Breast epithelium (tissue), 3 donors: ENCODE measurements around the gene ANO8.

ENCODE experiments used
- POLR2A ChIP-seq: fragments of 450-650 bp; IDR thresholded peaks from one replicate; pipeline ENCODE4 v1.6.1; 2016; ENCODE audit warnings: antibody characterized with exemption, mild to moderate bottlenecking, moderate library complexity
- POLR2AphosphoS5 ChIP-seq, 3 donors: sonication (generic); formaldehyde crosslinking; IDR thresholded peaks; one replicate each; pipeline ENCODE4 v1.6.1; 2017; ENCODE audit warnings: antibody characterized with exemption in 3 of 3

GRCh38 chr19:17346109-17346671 is 11.5 kb upstream of the ANO8 start:
- TF ChIP-seq POLR2AphosphoS5 (IDR thresholded peaks at IDR 0.05) (no peak), POLR2A (no peak)
